NCI-H345 treated with DMSO at 0.1 percent for 48 hours (cell line): ENCODE measurements around the gene VDAC2.

Source experiments
- DNase-seq: peaks from one replicate; lab custom pipeline; 2025; ENCODE audit not compliant: unreplicated experiment; lab: John Stamatoyannopoulos, UW

The VDAC2 gene

GRCh38 chr10:75228834-75229233 is 18.2 kb downstream of the VDAC2 start:
- DNase-seq, result no peak

GRCh38 chr10:75229971-75230370 is 19.4 kb downstream of the VDAC2 start:
- DNase-seq, result no peak

- peak; percentile 41 for DNase-seq
Measured at GRCh38 chr10:75230600-75231038, 20.0 kb downstream of the VDAC2 start.

GRCh38 chr10:75231672-75232581 is 21.3 kb downstream of the VDAC2 start:
- DNase-seq, result no peak

- no peak for DNase-seq
Measured at GRCh38 chr10:75233444-75234016, 22.9 kb downstream of the VDAC2 start.

GRCh38 chr10:75234017-75234682 is 23.6 kb downstream of the VDAC2 start:
- DNase-seq, result peak; percentile 63

GRCh38 chr10:75234683-75235374 is 24.2 kb downstream of the VDAC2 start:
- DNase-seq, result no peak

- DNase-seq, result peak; percentile 83
Measured at GRCh38 chr10:75235375-75236177, 25.0 kb downstream of the VDAC2 start, which contains the start of gene COMTD1. Gene COMTD1 (minus strand): TSS chr10:75235957. CDS start chr10:75235928, 29 bp downstream.

- DNase-seq, result no peak
Measured at GRCh38 chr10:75236178-75236825, 25.7 kb downstream of the VDAC2 start.

- no peak for DNase-seq
Measured at GRCh38 chr10:75238182-75239095, 27.8 kb downstream of the VDAC2 start.

- DNase-seq, result no peak
Measured at GRCh38 chr10:75239096-75239790, 28.6 kb downstream of the VDAC2 start.

GRCh38 chr10:75240329-75241076 is 29.9 kb downstream of the VDAC2 start:
- no peak for DNase-seq

- DNase-seq, result no peak
Measured at GRCh38 chr10:75243426-75243825, 32.8 kb downstream of the VDAC2 start.

GRCh38 chr10:75244487-75245353 is 34.1 kb downstream of the VDAC2 start:
- no peak for DNase-seq

- DNase-seq, result no peak
Measured at GRCh38 chr10:75245354-75246250, 35.0 kb downstream of the VDAC2 start.
